Cardiac muscle cell (in vitro differentiated cells and primary cell): Measurements from ENCODE around the gene KCNH6. TPM values are rescaled to one million over a fixed set of nuclear protein-coding genes. Genes with fewer than 3 reads are reported as not detected.

ENCODE experiments used
- DNase-seq, 2 donors: peaks; one replicate each; pipeline versions ENCODE4 v3.0.0 to v3.0.0-alpha.2; 2010 to 2017; ENCODE audit warnings: low read depth in 1 of 2, low spot score in 1 of 2
- H3K27ac ChIP-seq: fragments of 200-600 bp; sonication (generic); 2 replicates; pipeline ENCODE4 v1.5.1; 2016
- H3K27me3 ChIP-seq: fragments of 200-600 bp; sonication (generic); 2 replicates; pipeline ENCODE4 v1.6.0; 2016; ENCODE audit warnings: control low read depth
- H3K36me3 ChIP-seq: fragments of 200-600 bp; sonication (generic); 2 replicates; pipeline ENCODE4 v1.5.1; 2016; ENCODE audit warnings: control low read depth
- H3K4me1 ChIP-seq: fragments of 200-600 bp; sonication (generic); 2 replicates; pipeline ENCODE4 v1.8.1; 2017; ENCODE audit warnings: low read depth, mild to moderate bottlenecking, mixed run types
- H3K4me3 ChIP-seq: fragments of 200-600 bp; sonication (generic); 2 replicates; pipeline ENCODE4 v1.5.1; 2016; ENCODE audit warnings: mild to moderate bottlenecking
- H3K9me3 ChIP-seq: fragments of 200-600 bp; sonication (generic); 2 replicates; pipeline ENCODE4 v1.5.1; 2017; ENCODE audit warnings: low read depth, mild to moderate bottlenecking, control low read depth
- polyA plus RNA-seq: library from polyadenylated mRNA; unstranded; fragments of >200 nt; fragmentation: Nextera tagmentation; extraction: Ambion mirVana; gene quantifications from 2 replicates; pipeline ENCODE4 v1.2.1, GENCODE V29; 2016
- total RNA-seq: library from RNA; depleted of rRNA; stranded (reverse); fragments of >200 nt; gene quantifications from 2 replicates; pipeline ENCODE4 v1.2.3, GENCODE V29; 2016
- TF ChIP-seq, protein P1 (sequence below): IDR thresholded peaks from 2 replicates; pipeline ENCODE4 v1.5.1; 2012; ENCODE audit warnings: low read depth, mild to moderate bottlenecking, low read length

KCNH6 gene
- total and polyA plus RNA-seq, 2 experiments from 2014 or later, result 0.06 to 0.44 TPM

GRCh38 chr17:63483655-63484575, 39.2 kb upstream of the KCNH6 start:
- Histone ChIP-seq H3K27me3 (no peaks in the 10 kb centered on the region), H3K4me1 (no peaks in the 10 kb centered on the region), H3K9me3 (no peaks in the 10 kb centered on the region), H3K36me3 (no peaks in the 10 kb centered on the region), H3K27ac (no peak overlapping the region), H3K4me3 (no peak overlapping the region)
- no peak for DNase-seq
- TF ChIP-seq, protein P1, sequence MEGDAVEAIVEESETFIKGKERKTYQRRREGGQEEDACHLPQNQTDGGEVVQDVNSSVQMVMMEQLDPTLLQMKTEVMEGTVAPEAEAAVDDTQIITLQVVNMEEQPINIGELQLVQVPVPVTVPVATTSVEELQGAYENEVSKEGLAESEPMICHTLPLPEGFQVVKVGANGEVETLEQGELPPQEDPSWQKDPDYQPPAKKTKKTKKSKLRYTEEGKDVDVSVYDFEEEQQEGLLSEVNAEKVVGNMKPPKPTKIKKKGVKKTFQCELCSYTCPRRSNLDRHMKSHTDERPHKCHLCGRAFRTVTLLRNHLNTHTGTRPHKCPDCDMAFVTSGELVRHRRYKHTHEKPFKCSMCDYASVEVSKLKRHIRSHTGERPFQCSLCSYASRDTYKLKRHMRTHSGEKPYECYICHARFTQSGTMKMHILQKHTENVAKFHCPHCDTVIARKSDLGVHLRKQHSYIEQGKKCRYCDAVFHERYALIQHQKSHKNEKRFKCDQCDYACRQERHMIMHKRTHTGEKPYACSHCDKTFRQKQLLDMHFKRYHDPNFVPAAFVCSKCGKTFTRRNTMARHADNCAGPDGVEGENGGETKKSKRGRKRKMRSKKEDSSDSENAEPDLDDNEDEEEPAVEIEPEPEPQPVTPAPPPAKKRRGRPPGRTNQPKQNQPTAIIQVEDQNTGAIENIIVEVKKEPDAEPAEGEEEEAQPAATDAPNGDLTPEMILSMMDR, result no peak

GRCh38 chr17:63486317-63487013, 36.7 kb upstream of the KCNH6 start:
- no peaks in the 10 kb centered on the region for H3K9me3 ChIP-seq
- TF ChIP-seq, protein P1, result no peak
- no peaks in the 10 kb centered on the region for H3K36me3 ChIP-seq
- H3K4me3 ChIP-seq, result no peak overlapping the region
- H3K27me3 ChIP-seq, result no peaks in the 10 kb centered on the region
- peaks cover 6% of the 10 kb centered on the region for H3K4me1 ChIP-seq
- H3K27ac ChIP-seq, result no peak overlapping the region
- no peak for DNase-seq

DNA sequence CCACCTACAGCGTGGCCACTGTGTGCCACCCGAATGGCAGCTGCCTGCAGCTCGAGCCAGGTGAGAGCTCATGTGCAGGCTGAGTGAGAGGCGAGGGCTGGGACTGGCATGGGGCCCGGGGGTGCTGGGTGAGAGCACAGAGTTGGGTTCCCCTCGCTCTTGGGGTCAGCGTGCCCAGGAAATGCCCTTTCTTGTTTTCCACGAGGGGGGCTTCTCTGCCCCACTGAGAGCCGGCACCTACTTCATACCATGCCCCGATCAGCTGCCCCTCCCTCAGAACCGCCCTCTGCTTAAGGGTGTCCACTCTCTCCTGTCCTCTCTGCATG, 36.2 kb upstream of the KCNH6 start:
- H3K36me3 ChIP-seq, result no peaks in the 10 kb centered on the region
- no peaks in the 10 kb centered on the region for H3K27me3 ChIP-seq
- no peak overlapping the region for H3K4me3 ChIP-seq
- no peak overlapping the region for H3K27ac ChIP-seq
- no peaks in the 10 kb centered on the region for H3K9me3 ChIP-seq
- peaks cover 6% of the 10 kb centered on the region for H3K4me1 ChIP-seq
- no peak for DNase-seq
- TF ChIP-seq, protein P1, result no peak

GRCh38 chr17:63488851-63489250, 34.3 kb upstream of the KCNH6 start:
- Histone ChIP-seq H3K27ac (no peak overlapping the region), H3K9me3 (no peaks in the 10 kb centered on the region), H3K27me3 (no peaks in the 10 kb centered on the region), H3K4me1 (peaks cover 6% of the 10 kb centered on the region), H3K4me3 (no peak overlapping the region), H3K36me3 (no peaks in the 10 kb centered on the region)
- TF ChIP-seq, protein P1, result no peak
- DNase-seq, result no peak

DNA sequence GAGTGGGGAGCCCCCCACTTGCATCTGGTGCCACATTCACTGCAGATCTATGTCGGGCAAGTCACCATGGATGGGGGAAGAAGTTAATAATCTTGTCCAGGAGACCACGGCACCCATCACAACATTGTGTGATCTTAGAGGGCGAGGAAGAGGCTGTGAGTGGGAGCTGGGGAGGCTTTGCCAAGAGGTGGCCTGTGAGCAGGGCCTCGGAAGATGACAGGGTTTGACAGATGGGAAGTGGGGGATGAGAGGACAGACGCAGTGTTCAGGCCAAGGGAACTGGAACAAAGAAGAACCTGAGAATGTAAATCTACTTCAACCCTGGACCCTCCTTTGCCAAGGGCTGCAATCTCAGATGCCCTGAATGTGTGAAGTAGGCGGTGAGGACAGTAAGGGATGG, 33.9 kb upstream of the KCNH6 start:
- Histone ChIP-seq H3K27me3 (no peaks in the 10 kb centered on the region), H3K36me3 (no peaks in the 10 kb centered on the region), H3K27ac (no peak overlapping the region), H3K4me1 (peaks cover 6% of the 10 kb centered on the region), H3K4me3 (no peak overlapping the region), H3K9me3 (no peaks in the 10 kb centered on the region)
- TF ChIP-seq, protein P1, result no peak
- no peak for DNase-seq
